Muscle of back (tissue), 11 donors: ENCODE measurements around the gene CCDC88C. TPM values are rescaled to one million over a fixed set of nuclear protein-coding genes. Genes with fewer than 3 reads are reported as not detected.
A peak's percentile ranks its signal among the peaks of the same experiment; 100 is the strongest.

Experiments
- DNase-seq, 3 donors: peaks; one replicate each; pipeline versions ENCODE4 v3.0.0 to v3.0.0-alpha.2; 2013
- polyA plus RNA-seq, 10 donors: library from polyadenylated mRNA; unstranded; fragments of 120-200 nt; gene quantifications; one replicate each; pipeline ENCODE4 v1.2.1, GENCODE V29; 2013; ENCODE audit not compliant: insufficient read length in 10 of 10

The CCDC88C gene
- polyA plus RNA-seq, 10 donors, result 8.3 to 15.5 (median 13.3) TPM

GRCh38 chr14:91378930-91379578 is 38.6 kb downstream of the CCDC88C start:
- DNase-seq, result no peak

- DNase-seq, result no peak
Measured at GRCh38 chr14:91377700-91378652, 39.6 kb downstream of the CCDC88C start.

- DNase-seq, result no peak
Measured at GRCh38 chr14:91376547-91377477, 40.8 kb downstream of the CCDC88C start.

GRCh38 chr14:91375720-91376452 is 41.7 kb downstream of the CCDC88C start:
- DNase-seq, result no peak

GRCh38 chr14:91374879-91375702 is 42.5 kb downstream of the CCDC88C start:
- DNase-seq, result peak; percentile 46 to 68 (median 53)

GRCh38 chr14:91374287-91374878 is 43.2 kb downstream of the CCDC88C start:
- DNase-seq, result no peak

GRCh38 chr14:91373591-91374254 is 43.9 kb downstream of the CCDC88C start:
- DNase-seq, result no peak

- DNase-seq, result no peak
Measured at GRCh38 chr14:91372671-91373495, 44.7 kb downstream of the CCDC88C start.

- DNase-seq, result no peak
Measured at GRCh38 chr14:91371990-91372375, 45.6 kb downstream of the CCDC88C start.

- peak in 1 of 3 donors; percentile 47 for DNase-seq
Measured at GRCh38 chr14:91371011-91371989, 46.3 kb downstream of the CCDC88C start.

GRCh38 chr14:91369628-91370445 is 47.8 kb downstream of the CCDC88C start:
- peak in 1 of 3 donors; percentile 56 for DNase-seq

- peak in 1 of 3 donors; percentile 50 for DNase-seq
Measured at GRCh38 chr14:91368776-91369416, 48.7 kb downstream of the CCDC88C start.

- peak in 2 of 3 donors; percentile 56 for DNase-seq
Measured at GRCh38 chr14:91367173-91368171, 50.1 kb downstream of the CCDC88C start.

- no peak for DNase-seq
Measured at GRCh38 chr14:91366749-91367148, 50.9 kb downstream of the CCDC88C start.
